ENCODE data around the gene GPR183.
"Not testable (repeated sequence)": the region's sequence is repeated elsewhere in the genome, so short reads cannot be mapped to it uniquely, and the experiment has no call there.

Gene GPR183

DNA sequence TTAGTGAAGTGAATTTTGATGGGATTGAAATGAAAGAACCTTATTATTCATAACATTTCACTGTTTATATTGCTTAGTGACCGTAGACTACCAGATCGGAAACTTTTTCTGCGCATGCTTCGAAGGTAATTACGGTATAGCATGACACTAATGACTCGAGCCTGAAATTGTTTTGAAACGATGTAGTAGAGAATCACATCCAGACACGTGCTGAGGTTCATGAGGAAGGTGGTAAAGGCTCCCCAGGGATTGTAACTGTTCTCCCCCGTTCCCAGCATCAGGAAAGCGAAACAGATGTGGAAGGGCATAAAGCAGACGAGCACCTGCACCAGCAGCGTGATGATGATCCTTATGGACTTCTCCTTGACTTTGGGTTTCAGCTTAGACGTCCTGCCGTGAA is 52.4 kb downstream of the GPR183 start:
- TF ChIP-seq, protein P1, sequence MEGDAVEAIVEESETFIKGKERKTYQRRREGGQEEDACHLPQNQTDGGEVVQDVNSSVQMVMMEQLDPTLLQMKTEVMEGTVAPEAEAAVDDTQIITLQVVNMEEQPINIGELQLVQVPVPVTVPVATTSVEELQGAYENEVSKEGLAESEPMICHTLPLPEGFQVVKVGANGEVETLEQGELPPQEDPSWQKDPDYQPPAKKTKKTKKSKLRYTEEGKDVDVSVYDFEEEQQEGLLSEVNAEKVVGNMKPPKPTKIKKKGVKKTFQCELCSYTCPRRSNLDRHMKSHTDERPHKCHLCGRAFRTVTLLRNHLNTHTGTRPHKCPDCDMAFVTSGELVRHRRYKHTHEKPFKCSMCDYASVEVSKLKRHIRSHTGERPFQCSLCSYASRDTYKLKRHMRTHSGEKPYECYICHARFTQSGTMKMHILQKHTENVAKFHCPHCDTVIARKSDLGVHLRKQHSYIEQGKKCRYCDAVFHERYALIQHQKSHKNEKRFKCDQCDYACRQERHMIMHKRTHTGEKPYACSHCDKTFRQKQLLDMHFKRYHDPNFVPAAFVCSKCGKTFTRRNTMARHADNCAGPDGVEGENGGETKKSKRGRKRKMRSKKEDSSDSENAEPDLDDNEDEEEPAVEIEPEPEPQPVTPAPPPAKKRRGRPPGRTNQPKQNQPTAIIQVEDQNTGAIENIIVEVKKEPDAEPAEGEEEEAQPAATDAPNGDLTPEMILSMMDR (conservative IDR thresholded peaks at IDR 0.05; ENCODE audit: low read depth, low read length): no peak
- no peak overlapping the region for H3K4me3 ChIP-seq (ENCODE audit: low read length)
- no peak for DNase-seq (ENCODE audit: low read depth)

DNA sequence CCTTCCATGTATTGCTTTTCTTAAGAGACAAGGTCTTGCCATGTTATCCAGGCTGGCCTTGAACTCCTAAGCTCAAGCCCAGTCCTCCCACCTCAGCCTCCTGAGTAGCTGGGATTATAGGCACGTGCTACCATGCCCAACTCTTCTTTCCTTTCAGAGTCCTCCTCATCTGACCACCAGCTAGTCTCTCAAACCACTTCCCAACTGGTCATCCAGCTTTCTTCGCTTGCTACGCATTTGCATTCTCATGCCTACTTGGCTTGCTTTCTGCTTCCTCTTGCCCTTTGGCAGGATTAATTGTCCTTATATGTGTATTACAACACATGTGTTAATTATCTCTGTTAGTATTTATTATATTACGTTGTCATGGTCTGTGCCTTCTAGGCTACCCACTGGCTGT is 55.3 kb downstream of the GPR183 start:
- TF ChIP-seq, protein P1 (conservative IDR thresholded peaks at IDR 0.05; ENCODE audit: low read depth, low read length): no peak
- no peak for DNase-seq (ENCODE audit: low read depth)
- H3K4me3 ChIP-seq (ENCODE audit: low read length): no peak overlapping the region

GRCh38 chr13:99250982-99251825 is 56.0 kb downstream of the GPR183 start:
- TF ChIP-seq, protein P1 (conservative IDR thresholded peaks at IDR 0.05; ENCODE audit: low read depth, low read length): no peak
- no peak for DNase-seq (ENCODE audit: low read depth)
- no peak overlapping the region for H3K4me3 ChIP-seq (ENCODE audit: low read length)

GRCh38 chr13:99249606-99250005 is 57.6 kb downstream of the GPR183 start:
- not testable (repeated sequence) for DNase-seq (ENCODE audit: low read depth); H3K4me3 ChIP-seq (ENCODE audit: low read length)

GRCh38 chr13:99249178-99249577 is 58.0 kb downstream of the GPR183 start:
- DNase-seq (ENCODE audit: low read depth); H3K4me3 ChIP-seq (ENCODE audit: low read length): not testable (repeated sequence)

- TF ChIP-seq, protein P1 (conservative IDR thresholded peaks at IDR 0.05; ENCODE audit: low read depth, low read length): no peak
- H3K4me3 ChIP-seq (ENCODE audit: low read length): no peak overlapping the region
- no peak for DNase-seq (ENCODE audit: low read depth)
These were observed 61.1 kb downstream of the GPR183 start for GRCh38 chr13:99246100-99246499.
